Measurements from ENCODE around the gene ELF1. TPM values are rescaled to one million over a fixed set of nuclear protein-coding genes. Genes with fewer than 3 reads are reported as not detected.
A peak's percentile ranks its signal among the peaks of the same experiment; 100 is the strongest.
"Not testable (repeated sequence)": the region's sequence is repeated elsewhere in the genome, so short reads cannot be mapped to it uniquely, and the experiment has no call there.

Gene ELF1
- total and polyA plus RNA-seq, 3 experiments from 2014 or later, result 76.8 to 139 (median 77.6) TPM

DNA sequence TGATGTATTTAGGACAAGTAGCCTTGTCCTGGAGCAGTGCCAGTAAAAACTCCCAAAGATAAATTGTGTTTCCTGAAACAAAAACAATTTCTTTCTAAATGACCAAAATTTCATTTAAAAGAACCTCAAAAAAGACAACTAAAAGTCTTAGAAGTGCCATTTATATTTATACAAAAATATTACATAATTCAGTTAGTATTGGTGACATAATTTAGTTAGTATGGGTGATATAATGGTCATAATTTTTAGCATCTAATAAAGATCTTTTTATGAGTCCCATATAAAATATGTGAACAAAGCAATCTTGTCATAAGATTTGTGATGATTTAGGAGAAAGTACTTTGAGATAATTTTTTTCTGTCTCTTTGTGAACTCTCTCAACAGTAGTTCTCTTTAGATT is 76.0 kb downstream of the ELF1 start:
- no peak overlapping the region for H3K4me3 ChIP-seq (ENCODE audit: low read length)
- Mint-ChIP-seq H3K4me1 (peaks cover 33 to 81% (median 65%) of the 10 kb centered on the region in 3 donors), H3K27me3 (no peaks in the 10 kb centered on the region), H3K4me3 (peak overlapping the region in 1 of 7 donors; percentile 6), H3K27ac (peak overlapping the region in 3 of 8 donors; percentile 52 to 90 (median 75)), H3K36me3 (peaks cover 0 to 96% (median 25%) of the 10 kb centered on the region in 3 donors), H3K9me3 (no peaks in the 10 kb centered on the region)
- no peaks in the 10 kb centered on the region for H3K9me3 ChIP-seq (ENCODE audit: low read length)
- H3K36me3 ChIP-seq (ENCODE audit: insufficient read depth, low read length), result peaks cover 58% of the 10 kb centered on the region
- no peaks in the 10 kb centered on the region for H3K4me1 ChIP-seq (ENCODE audit: insufficient read depth, low read length)
- CTCF ChIA-PET, result no interaction called here
- DNase-seq, result no peak
- no peak overlapping the region for H3K27ac ChIP-seq (ENCODE audit: low read depth, low read length)
- POLR2A ChIA-PET, result no interaction called here
- no peaks in the 10 kb centered on the region for H3K27me3 ChIP-seq (ENCODE audit: insufficient read depth, low read length, poor library complexity, severe bottlenecking)

DNA sequence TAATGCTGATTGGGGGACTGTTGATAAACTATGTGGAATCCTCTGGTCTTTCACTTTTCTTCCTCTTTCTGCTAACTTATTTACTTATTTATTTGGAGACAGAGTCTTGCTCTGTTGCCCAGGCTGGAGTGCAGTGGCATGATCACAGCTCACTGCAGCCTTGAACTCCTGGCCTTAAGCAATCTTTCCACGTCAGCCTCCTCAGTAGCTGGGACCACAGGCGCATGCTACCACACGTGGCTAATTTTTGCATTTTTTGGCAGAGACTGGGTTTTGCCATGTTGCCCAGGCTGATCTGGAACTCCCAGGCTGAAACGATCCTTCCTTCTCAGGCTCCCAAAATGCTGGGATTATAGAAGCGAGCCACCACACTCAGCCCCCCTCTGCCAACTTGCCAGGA is 77.5 kb downstream of the ELF1 start:
- Histone ChIP-seq H3K4me1 (ENCODE audit: insufficient read depth, low read length) (no peaks in the 10 kb centered on the region), H3K27me3 (ENCODE audit: insufficient read depth, low read length, poor library complexity, severe bottlenecking) (no peaks in the 10 kb centered on the region), H3K4me3 (ENCODE audit: low read length) (no peak overlapping the region), H3K27ac (ENCODE audit: low read depth, low read length) (no peak overlapping the region), H3K36me3 (ENCODE audit: insufficient read depth, low read length) (peaks cover 45% of the 10 kb centered on the region), H3K9me3 (ENCODE audit: low read length) (no peaks in the 10 kb centered on the region)
- POLR2A ChIA-PET, result no interaction called here
- DNase-seq, result no peak
- Mint-ChIP-seq H3K4me1 (peaks cover 35 to 77% (median 65%) of the 10 kb centered on the region in 3 donors), H3K4me3 (no peak overlapping the region), H3K27ac (peak overlapping the region in 5 of 8 donors; percentile 13 to 74 (median 66)), H3K9me3 (no peaks in the 10 kb centered on the region), H3K36me3 (peaks cover 0 to 92% (median 21%) of the 10 kb centered on the region in 3 donors), H3K27me3 (no peaks in the 10 kb centered on the region)
- CTCF ChIA-PET, result no interaction called here

DNA sequence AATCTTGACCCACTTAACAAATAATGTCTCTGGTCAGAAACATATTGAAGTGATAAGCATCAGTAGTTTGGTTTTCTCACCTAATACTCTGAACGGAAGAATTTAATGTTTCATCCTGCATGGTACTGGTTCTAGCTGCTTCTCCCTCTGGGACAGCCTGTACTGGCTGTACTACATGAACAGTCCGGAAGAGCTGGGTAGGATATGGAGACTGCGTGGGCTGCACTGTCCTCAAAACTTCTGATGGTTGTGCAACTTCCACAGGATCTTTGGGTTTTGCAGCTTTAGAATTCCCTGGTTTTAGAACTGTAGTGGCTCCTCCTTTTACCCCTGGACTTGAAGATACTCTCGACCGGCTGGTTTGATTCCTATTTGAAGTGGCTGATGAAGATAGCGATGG is 78.3 kb downstream of the ELF1 start:
- Mint-ChIP-seq H3K4me3 (no peak overlapping the region), H3K4me1 (peaks cover 33 to 75% (median 64%) of the 10 kb centered on the region in 3 donors), H3K9me3 (no peaks in the 10 kb centered on the region), H3K27me3 (no peaks in the 10 kb centered on the region), H3K27ac (peak overlapping the region in 5 of 8 donors; percentile 13 to 75 (median 45)), H3K36me3 (peaks cover 4 to 90% (median 17%) of the 10 kb centered on the region in 3 donors)
- Histone ChIP-seq H3K9me3 (ENCODE audit: low read length) (no peaks in the 10 kb centered on the region), H3K36me3 (ENCODE audit: insufficient read depth, low read length) (peaks cover 40% of the 10 kb centered on the region), H3K4me1 (ENCODE audit: insufficient read depth, low read length) (no peaks in the 10 kb centered on the region), H3K4me3 (ENCODE audit: low read length) (no peak overlapping the region), H3K27me3 (ENCODE audit: insufficient read depth, low read length, poor library complexity, severe bottlenecking) (no peaks in the 10 kb centered on the region), H3K27ac (ENCODE audit: low read depth, low read length) (no peak overlapping the region)
- CTCF ChIA-PET, result no interaction called here
- DNase-seq, result no peak
- POLR2A ChIA-PET, result no interaction called here

DNA sequence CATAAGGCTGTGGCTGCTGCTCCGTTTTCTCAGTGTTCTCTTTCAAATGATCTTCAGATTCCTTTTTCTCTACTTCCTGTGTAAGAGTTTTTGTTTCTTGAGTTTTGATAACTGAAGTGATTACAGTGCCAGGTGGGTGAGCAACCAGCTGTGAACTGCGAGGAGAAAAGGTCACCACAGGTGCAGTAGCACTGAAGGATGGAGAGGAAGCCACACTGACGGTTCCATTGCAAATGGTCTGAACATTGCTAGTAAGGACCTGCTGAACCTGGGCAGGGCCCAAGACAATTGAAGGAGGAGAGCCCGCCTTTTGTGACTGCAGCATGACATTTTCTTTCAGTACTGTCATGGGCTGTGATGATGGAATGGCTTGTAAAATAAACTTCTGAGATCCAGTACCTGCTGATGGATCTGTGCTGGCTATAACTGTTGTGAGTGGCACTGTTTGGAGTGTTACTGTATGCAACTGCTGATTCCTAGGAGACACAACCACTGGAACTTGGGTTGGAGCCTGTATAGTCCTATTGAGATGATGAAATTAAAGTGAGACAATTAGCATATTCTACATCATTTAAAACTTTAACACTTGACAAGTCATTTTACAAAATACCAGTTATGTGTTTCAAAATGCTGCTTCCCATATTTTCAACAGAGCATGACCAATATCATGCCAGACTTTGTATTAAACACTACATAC is 85.5 kb downstream of the ELF1 start:
- Mint-ChIP-seq H3K4me1 (peaks cover 38 to 55% (median 50%) of the 10 kb centered on the region in 3 donors), H3K27me3 (no peaks in the 10 kb centered on the region), H3K36me3 (peaks cover 4 to 81% (median 18%) of the 10 kb centered on the region in 3 donors), H3K27ac (peak overlapping the region; percentile 6 to 90 (median 50)), H3K9me3 (no peaks in the 10 kb centered on the region), H3K4me3 (peak overlapping the region in 1 of 7 donors; percentile 9)
- Histone ChIP-seq H3K27me3 (ENCODE audit: insufficient read depth, low read length, poor library complexity, severe bottlenecking) (no peaks in the 10 kb centered on the region), H3K4me3 (ENCODE audit: low read length) (no peak overlapping the region), H3K4me1 (ENCODE audit: insufficient read depth, low read length) (peaks cover 14% of the 10 kb centered on the region), H3K27ac (ENCODE audit: low read depth, low read length) (no peak overlapping the region), H3K36me3 (ENCODE audit: insufficient read depth, low read length) (peaks cover 21% of the 10 kb centered on the region), H3K9me3 (ENCODE audit: low read length) (no peaks in the 10 kb centered on the region)
- CTCF ChIA-PET, result interaction anchor here (0.7 to 1.9 kb wide), 4 partner anchors 11 to 133 kb away, joined by 3 to 6 read pairs (median 6); no protein-coding TSS in a partner anchor
- POLR2A ChIA-PET, result interaction anchor here (0.6 to 0.8 kb wide), 2 partner anchors 12 to 84 kb away, joined by 3 read pairs; no protein-coding TSS in a partner anchor
- DNase-seq, result no peak

DNA sequence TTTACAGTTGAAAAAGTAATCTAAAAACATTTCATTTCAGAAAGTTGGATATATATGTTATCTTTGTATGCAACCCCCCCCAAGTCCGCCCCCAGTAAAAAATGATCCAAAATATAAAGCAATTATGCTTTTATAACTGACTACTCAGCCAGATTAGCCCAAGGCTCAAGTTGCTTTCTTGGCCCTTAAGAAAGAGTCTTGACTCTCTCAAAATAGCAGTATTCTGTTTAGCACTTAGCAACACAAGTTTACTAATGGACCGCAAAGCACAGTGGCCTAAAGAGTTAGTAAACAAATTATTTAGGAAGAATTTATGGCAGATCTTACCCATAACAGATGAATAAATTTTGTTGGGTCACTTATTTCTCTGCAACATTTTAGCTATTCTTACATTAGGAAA is 86.9 kb downstream of the ELF1 start:
- ChIA-PET CTCF (no interaction called here), POLR2A (no interaction called here)
- H3K27ac Mint-ChIP-seq, result peak overlapping the region in 3 of 8 donors; percentile 35 to 66 (median 39)
- H3K36me3 ChIP-seq (ENCODE audit: insufficient read depth, low read length), result peaks cover 21% of the 10 kb centered on the region
- H3K27ac ChIP-seq (ENCODE audit: low read depth, low read length), result no peak overlapping the region
- no peaks in the 10 kb centered on the region for H3K27me3 ChIP-seq (ENCODE audit: insufficient read depth, low read length, poor library complexity, severe bottlenecking)
- peaks cover 14% of the 10 kb centered on the region for H3K4me1 ChIP-seq (ENCODE audit: insufficient read depth, low read length)
- peaks cover 4 to 72% (median 14%) of the 10 kb centered on the region in 3 donors for H3K36me3 Mint-ChIP-seq
- H3K27me3 Mint-ChIP-seq, result no peaks in the 10 kb centered on the region
- H3K9me3 Mint-ChIP-seq, result no peaks in the 10 kb centered on the region
- H3K9me3 ChIP-seq (ENCODE audit: low read length), result no peaks in the 10 kb centered on the region
- no peak for DNase-seq
- no peak overlapping the region for H3K4me3 ChIP-seq (ENCODE audit: low read length)
- H3K4me3 Mint-ChIP-seq, result no peak overlapping the region
- H3K4me1 Mint-ChIP-seq, result peaks cover 35 to 48% (median 48%) of the 10 kb centered on the region in 3 donors

DNA sequence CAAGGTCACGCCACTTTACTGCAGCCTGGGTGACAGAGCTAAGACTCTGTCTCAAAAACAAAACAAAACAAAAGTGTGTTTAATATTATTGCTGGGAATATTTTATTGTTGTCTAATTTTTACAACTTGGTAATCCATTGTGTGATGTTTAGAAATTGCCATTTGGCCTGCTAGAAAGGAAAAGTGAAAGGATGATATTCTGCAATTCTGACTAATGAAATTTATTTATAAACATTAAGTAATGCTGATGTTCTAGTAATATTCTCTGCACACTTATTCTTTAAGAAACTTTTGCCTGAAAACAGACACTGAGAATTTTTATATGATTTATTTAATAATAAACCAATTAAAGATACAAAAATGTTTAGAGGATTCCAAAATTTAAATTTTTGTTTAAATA is 87.4 kb downstream of the ELF1 start:
- no peak overlapping the region for H3K4me3 ChIP-seq (ENCODE audit: low read length)
- Mint-ChIP-seq H3K27me3 (no peaks in the 10 kb centered on the region), H3K36me3 (peaks cover 4 to 67% (median 12%) of the 10 kb centered on the region in 3 donors), H3K9me3 (no peaks in the 10 kb centered on the region), H3K4me1 (peaks cover 32 to 44% (median 43%) of the 10 kb centered on the region in 3 donors), H3K27ac (peak overlapping the region in 2 of 8 donors; percentile 30 to 43), H3K4me3 (no peak overlapping the region)
- peaks cover 21% of the 10 kb centered on the region for H3K36me3 ChIP-seq (ENCODE audit: insufficient read depth, low read length)
- H3K9me3 ChIP-seq (ENCODE audit: low read length), result no peaks in the 10 kb centered on the region
- ChIA-PET POLR2A (no interaction called here), CTCF (no interaction called here)
- no peak overlapping the region for H3K27ac ChIP-seq (ENCODE audit: low read depth, low read length)
- peaks cover 14% of the 10 kb centered on the region for H3K4me1 ChIP-seq (ENCODE audit: insufficient read depth, low read length)
- H3K27me3 ChIP-seq (ENCODE audit: insufficient read depth, low read length, poor library complexity, severe bottlenecking), result no peaks in the 10 kb centered on the region
- no peak for DNase-seq

DNA sequence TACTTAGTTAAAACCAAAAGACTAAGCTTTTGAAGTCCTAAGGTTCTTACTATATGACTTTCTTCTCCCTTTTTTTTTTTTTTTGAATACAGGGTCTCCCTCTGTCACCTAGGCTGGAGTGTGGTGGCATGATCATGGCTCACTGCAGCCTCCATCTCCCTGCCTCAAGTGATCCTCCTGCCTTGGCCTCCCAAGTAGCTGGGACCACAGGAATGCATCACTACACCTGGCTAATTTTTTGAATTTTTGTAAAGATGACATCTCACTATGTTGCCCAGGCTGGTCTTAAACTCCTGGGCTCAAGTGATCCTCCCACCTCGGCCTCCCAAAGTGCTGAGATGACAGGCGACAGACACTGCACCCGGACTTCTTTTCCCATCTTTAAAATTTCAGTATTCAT is 89.2 kb downstream of the ELF1 start:
- not testable (repeated sequence) for H3K27me3 Mint-ChIP-seq; DNase-seq; H3K9me3 ChIP-seq (ENCODE audit: low read length); H3K4me3 ChIP-seq (ENCODE audit: low read length); H3K4me3 Mint-ChIP-seq; H3K9me3 Mint-ChIP-seq; H3K27ac ChIP-seq (ENCODE audit: low read depth, low read length); H3K27me3 ChIP-seq (ENCODE audit: insufficient read depth, low read length, poor library complexity, severe bottlenecking)
- ChIA-PET POLR2A (interaction anchor here (0.6 kb wide), 2 partner anchors 36 to 91 kb away, joined by 3 to 6 read pairs; no protein-coding TSS in a partner anchor), CTCF (interaction anchor here (1.5 kb wide), 1 partner anchor 44 kb away, joined by 4 read pairs; no protein-coding TSS in a partner anchor)
- Mint-ChIP-seq H3K4me1 (peaks cover 27 to 32% (median 31%) of the 10 kb centered on the region in 3 donors), H3K27ac (peak overlapping the region in 5 of 8 donors; percentile 1 to 84 (median 36)), H3K36me3 (peaks cover 0 to 54% (median 12%) of the 10 kb centered on the region in 3 donors)
- peaks cover 16% of the 10 kb centered on the region for H3K36me3 ChIP-seq (ENCODE audit: insufficient read depth, low read length)
- H3K4me1 ChIP-seq (ENCODE audit: insufficient read depth, low read length), result peaks cover 14% of the 10 kb centered on the region

DNA sequence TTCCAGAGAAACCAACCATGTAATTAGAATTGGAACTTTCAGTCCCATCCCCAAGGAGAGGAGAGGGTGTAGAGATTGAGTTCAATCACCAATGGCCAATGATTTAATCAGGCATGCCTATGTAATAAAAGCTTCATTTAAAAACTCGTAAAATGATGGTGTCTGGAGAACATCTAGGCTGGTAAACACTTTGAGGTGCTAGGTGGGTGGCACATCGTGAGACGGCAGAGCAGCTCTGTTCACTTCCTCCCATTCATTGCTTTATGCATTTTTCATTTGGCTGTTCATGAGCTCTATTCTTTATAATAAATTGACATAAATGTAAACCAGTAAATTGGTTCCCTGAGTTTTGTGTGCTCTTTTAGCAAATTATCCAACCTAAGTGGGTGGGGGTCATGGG is 90.1 kb downstream of the ELF1 start:
- H3K36me3 Mint-ChIP-seq, result peaks cover 0 to 47% (median 12%) of the 10 kb centered on the region in 3 donors
- ChIA-PET POLR2A (no interaction called here), CTCF (interaction anchor here (1.5 kb wide), 1 partner anchor 45 kb away, joined by 4 read pairs; no protein-coding TSS in a partner anchor)
- no peak for DNase-seq
- H3K9me3 Mint-ChIP-seq, result no peaks in the 10 kb centered on the region
- Histone ChIP-seq H3K27ac (ENCODE audit: low read depth, low read length) (no peak overlapping the region), H3K36me3 (ENCODE audit: insufficient read depth, low read length) (peaks cover 14% of the 10 kb centered on the region), H3K4me3 (ENCODE audit: low read length) (no peak overlapping the region), H3K9me3 (ENCODE audit: low read length) (no peaks in the 10 kb centered on the region), H3K27me3 (ENCODE audit: insufficient read depth, low read length, poor library complexity, severe bottlenecking) (no peaks in the 10 kb centered on the region), H3K4me1 (ENCODE audit: insufficient read depth, low read length) (peaks cover 9% of the 10 kb centered on the region)
- H3K4me3 Mint-ChIP-seq, result no peak overlapping the region
- no peaks in the 10 kb centered on the region for H3K27me3 Mint-ChIP-seq
- peak overlapping the region; percentile 67 to 90 (median 77) for H3K27ac Mint-ChIP-seq
- peaks cover 24 to 31% (median 25%) of the 10 kb centered on the region in 3 donors for H3K4me1 Mint-ChIP-seq
